ENCODE results near the gene KDM2B.

Gene KDM2B

GRCh38 chr12:121451961-121452339 lies 128.9 kb downstream of the KDM2B start:
- Histone ChIP-seq H3K4me3 (replicated peaks; ENCODE audit: low read depth, low read length) (no peak overlapping the region), H3K27me3 (replicated peaks; ENCODE audit: control insufficient read depth, insufficient read depth, low read length) (no peaks in the 10 kb centered on the region), H3K36me3 (ENCODE audit: control insufficient read depth, insufficient read depth, low read length) (peaks cover 16% of the 10 kb centered on the region)
- no peak for DNase-seq (ENCODE audit: extremely low read depth, insufficient read length)
- TF ChIP-seq CTCF (IDR thresholded peaks at IDR 0.05; ENCODE audit: insufficient read depth, low read length, poor library complexity, severe bottlenecking), result no peak

GRCh38 chr12:121448771-121449315 lies 132.0 kb downstream of the KDM2B start:
- no peak for TF ChIP-seq CTCF (IDR thresholded peaks at IDR 0.05; ENCODE audit: insufficient read depth, low read length, poor library complexity, severe bottlenecking)
- DNase-seq (ENCODE audit: extremely low read depth, insufficient read length), result no peak
- H3K4me3 ChIP-seq (replicated peaks; ENCODE audit: low read depth, low read length), result no peak overlapping the region
- no peaks in the 10 kb centered on the region for H3K27me3 ChIP-seq (replicated peaks; ENCODE audit: control insufficient read depth, insufficient read depth, low read length)
- peaks cover 17% of the 10 kb centered on the region for H3K36me3 ChIP-seq (ENCODE audit: control insufficient read depth, insufficient read depth, low read length)

GRCh38 chr12:121446750-121447149 lies 134.1 kb downstream of the KDM2B start:
- Histone ChIP-seq H3K4me3 (replicated peaks; ENCODE audit: low read depth, low read length) (no peak overlapping the region), H3K27me3 (replicated peaks; ENCODE audit: control insufficient read depth, insufficient read depth, low read length) (no peaks in the 10 kb centered on the region), H3K36me3 (ENCODE audit: control insufficient read depth, insufficient read depth, low read length) (peaks cover 25% of the 10 kb centered on the region)
- no peak for DNase-seq (ENCODE audit: extremely low read depth, insufficient read length)
- no peak for TF ChIP-seq CTCF (IDR thresholded peaks at IDR 0.05; ENCODE audit: insufficient read depth, low read length, poor library complexity, severe bottlenecking)

GRCh38 chr12:121444842-121445202 lies 136.0 kb downstream of the KDM2B start:
- DNase-seq (ENCODE audit: extremely low read depth, insufficient read length), result no peak
- Histone ChIP-seq H3K27me3 (replicated peaks; ENCODE audit: control insufficient read depth, insufficient read depth, low read length) (no peaks in the 10 kb centered on the region), H3K36me3 (ENCODE audit: control insufficient read depth, insufficient read depth, low read length) (peaks cover 39% of the 10 kb centered on the region), H3K4me3 (replicated peaks; ENCODE audit: low read depth, low read length) (no peak overlapping the region)
- TF ChIP-seq CTCF (IDR thresholded peaks at IDR 0.05; ENCODE audit: insufficient read depth, low read length, poor library complexity, severe bottlenecking), result no peak

GRCh38 chr12:121443911-121444841 lies 136.6 kb downstream of the KDM2B start:
- H3K27me3 ChIP-seq (replicated peaks; ENCODE audit: control insufficient read depth, insufficient read depth, low read length), result no peaks in the 10 kb centered on the region
- TF ChIP-seq CTCF (IDR thresholded peaks at IDR 0.05; ENCODE audit: insufficient read depth, low read length, poor library complexity, severe bottlenecking), result no peak
- no peak overlapping the region for H3K4me3 ChIP-seq (replicated peaks; ENCODE audit: low read depth, low read length)
- no peak for DNase-seq (ENCODE audit: extremely low read depth, insufficient read length)
- H3K36me3 ChIP-seq (ENCODE audit: control insufficient read depth, insufficient read depth, low read length), result peaks cover 42% of the 10 kb centered on the region

All from GM06990 (cell line).